IPS-15b (cell line): ENCODE results near the gene ABHD6.
"Not testable (repeated sequence)": the region's sequence is repeated elsewhere in the genome, so short reads cannot be mapped to it uniquely, and the experiment has no call there.

Experiments used
- H3K27me3 ChIP-seq: one replicate; pipeline ENCODE4 v1.6.1; 2013; ENCODE audit warnings: low read length; ENCODE audit not compliant: control insufficient read depth, insufficient read depth
- H3K36me3 ChIP-seq: one replicate; pipeline ENCODE4 v1.6.1; 2013; ENCODE audit warnings: low read length; ENCODE audit not compliant: control insufficient read depth, insufficient read depth
- H3K4me1 ChIP-seq: one replicate; pipeline ENCODE4 v1.6.1; 2013; ENCODE audit warnings: mild to moderate bottlenecking, low read length; ENCODE audit not compliant: control insufficient read depth, insufficient read depth
- H3K4me3 ChIP-seq: one replicate; pipeline ENCODE4 v1.5.1; 2013; ENCODE audit warnings: low read depth, low read length
- H3K9ac ChIP-seq: one replicate; pipeline ENCODE4 v1.6.1; 2013; ENCODE audit warnings: low read depth, mild to moderate bottlenecking, low read length
- H3K9me3 ChIP-seq: one replicate; pipeline ENCODE4 v1.6.1; 2013; ENCODE audit warnings: mild to moderate bottlenecking, low read length; ENCODE audit not compliant: control insufficient read depth, insufficient read depth

The ABHD6 gene

GRCh38 chr3:58270485-58270884, 32.9 kb downstream of the ABHD6 start:
- Histone ChIP-seq H3K9ac (no peak overlapping the region), H3K4me1 (no peaks in the 10 kb centered on the region), H3K9me3 (no peaks in the 10 kb centered on the region), H3K36me3 (no peaks in the 10 kb centered on the region), H3K4me3 (no peak overlapping the region), H3K27me3 (no peaks in the 10 kb centered on the region)

- H3K9me3 ChIP-seq: no peaks in the 10 kb centered on the region
- no peaks in the 10 kb centered on the region for H3K4me1 ChIP-seq
- no peaks in the 10 kb centered on the region for H3K27me3 ChIP-seq
- no peaks in the 10 kb centered on the region for H3K36me3 ChIP-seq
- H3K9ac ChIP-seq: no peak overlapping the region
- no peak overlapping the region for H3K4me3 ChIP-seq
Observed at GRCh38 chr3:58271901-58272501, 34.4 kb downstream of the ABHD6 start.

- Histone ChIP-seq H3K4me3 (no peak overlapping the region), H3K9me3 (no peaks in the 10 kb centered on the region), H3K36me3 (no peaks in the 10 kb centered on the region), H3K9ac (no peak overlapping the region), H3K4me1 (no peaks in the 10 kb centered on the region), H3K27me3 (no peaks in the 10 kb centered on the region)
Observed at GRCh38 chr3:58272891-58273290, 35.3 kb downstream of the ABHD6 start.

- H3K9ac ChIP-seq, H3K4me3 ChIP-seq, H3K4me1 ChIP-seq, H3K36me3 ChIP-seq, H3K9me3 ChIP-seq, H3K27me3 ChIP-seq: not testable (repeated sequence)
Observed at GRCh38 chr3:58273362-58273761, 35.8 kb downstream of the ABHD6 start.

GRCh38 chr3:58274027-58274614, 36.5 kb downstream of the ABHD6 start:
- no peaks in the 10 kb centered on the region for H3K36me3 ChIP-seq
- H3K27me3 ChIP-seq: no peaks in the 10 kb centered on the region
- H3K9me3 ChIP-seq: no peaks in the 10 kb centered on the region
- no peaks in the 10 kb centered on the region for H3K4me1 ChIP-seq
- H3K9ac ChIP-seq: no peak overlapping the region
- H3K4me3 ChIP-seq: no peak overlapping the region

GRCh38 chr3:58281069-58281468, 43.5 kb downstream of the ABHD6 start:
- no peaks in the 10 kb centered on the region for H3K4me1 ChIP-seq
- no peaks in the 10 kb centered on the region for H3K36me3 ChIP-seq
- no peaks in the 10 kb centered on the region for H3K27me3 ChIP-seq
- H3K4me3 ChIP-seq: no peak overlapping the region
- H3K9ac ChIP-seq: no peak overlapping the region
- H3K9me3 ChIP-seq: no peaks in the 10 kb centered on the region

GRCh38 chr3:58285334-58285733, 47.7 kb downstream of the ABHD6 start:
- Histone ChIP-seq H3K9ac (no peak overlapping the region), H3K36me3 (no peaks in the 10 kb centered on the region), H3K4me1 (no peaks in the 10 kb centered on the region), H3K9me3 (no peaks in the 10 kb centered on the region), H3K4me3 (no peak overlapping the region), H3K27me3 (no peaks in the 10 kb centered on the region)

- no peak overlapping the region for H3K9ac ChIP-seq
- no peaks in the 10 kb centered on the region for H3K9me3 ChIP-seq
- H3K4me3 ChIP-seq: no peak overlapping the region
- no peaks in the 10 kb centered on the region for H3K36me3 ChIP-seq
- no peaks in the 10 kb centered on the region for H3K27me3 ChIP-seq
- H3K4me1 ChIP-seq: no peaks in the 10 kb centered on the region
Observed at GRCh38 chr3:58287354-58287753, 49.8 kb downstream of the ABHD6 start.

- H3K9me3 ChIP-seq: no peaks in the 10 kb centered on the region
- H3K4me3 ChIP-seq: no peak overlapping the region
- H3K9ac ChIP-seq: no peak overlapping the region
- H3K36me3 ChIP-seq: no peaks in the 10 kb centered on the region
- no peaks in the 10 kb centered on the region for H3K27me3 ChIP-seq
- no peaks in the 10 kb centered on the region for H3K4me1 ChIP-seq
Observed at GRCh38 chr3:58288011-58288728, 50.6 kb downstream of the ABHD6 start.

- H3K9ac ChIP-seq, H3K4me3 ChIP-seq, H3K36me3 ChIP-seq, H3K4me1 ChIP-seq, H3K27me3 ChIP-seq, H3K9me3 ChIP-seq: not testable (repeated sequence)
Observed at GRCh38 chr3:58288964-58289613, 51.5 kb downstream of the ABHD6 start.

- H3K4me1 ChIP-seq, H3K36me3 ChIP-seq: not testable (repeated sequence)
Observed at GRCh38 chr3:58290446-58290845, 52.9 kb downstream of the ABHD6 start.

More at GRCh38 chr3:58290446-58290845, 52.9 kb downstream of the ABHD6 start:
- H3K4me3 ChIP-seq, H3K9ac ChIP-seq, H3K27me3 ChIP-seq, H3K9me3 ChIP-seq: not testable (repeated sequence)
